T1000 (cell line): Measurements from ENCODE around the gene CFAP97.
"Not testable (repeated sequence)": the region's sequence is repeated elsewhere in the genome, so short reads cannot be mapped to it uniquely, and the experiment has no call there.

Experiments
- DNase-seq: peaks from one replicate; lab custom pipeline; 2025; ENCODE audit warnings: mixed read lengths; lab: John Stamatoyannopoulos, UW

Gene CFAP97

DNA sequence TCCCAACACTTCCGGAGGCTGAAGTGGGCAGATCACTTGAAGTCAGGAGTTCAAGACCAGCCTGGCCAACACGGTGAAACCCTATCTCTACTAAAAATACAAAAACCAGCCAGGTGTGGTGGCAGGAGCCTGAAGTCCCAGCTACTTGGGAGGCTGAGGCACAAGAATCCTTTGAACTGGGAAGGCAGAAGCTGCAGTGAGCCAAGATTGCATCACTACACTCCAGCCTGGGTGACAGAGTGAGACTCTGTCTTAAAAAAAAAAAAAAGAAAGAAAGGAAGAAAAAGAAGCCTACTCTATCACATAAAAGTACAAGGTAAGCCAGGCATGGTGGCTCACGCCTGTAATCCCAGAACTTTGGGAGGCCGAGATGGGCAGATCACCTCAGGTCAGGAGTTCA is 5.6 kb downstream of the CFAP97 start:
- DNase-seq = not testable (repeated sequence)

- DNase-seq = no peak
Measured at GRCh38 chr4:185196437-185196836, 7.4 kb downstream of the CFAP97 start.

- DNase-seq = no peak
Measured at GRCh38 chr4:185194924-185195888, 8.6 kb downstream of the CFAP97 start.

GRCh38 chr4:185192059-185192458 is 11.7 kb downstream of the CFAP97 start:
- DNase-seq = no peak

GRCh38 chr4:185190306-185190856 is 13.4 kb downstream of the CFAP97 start:
- no peak for DNase-seq

DNA sequence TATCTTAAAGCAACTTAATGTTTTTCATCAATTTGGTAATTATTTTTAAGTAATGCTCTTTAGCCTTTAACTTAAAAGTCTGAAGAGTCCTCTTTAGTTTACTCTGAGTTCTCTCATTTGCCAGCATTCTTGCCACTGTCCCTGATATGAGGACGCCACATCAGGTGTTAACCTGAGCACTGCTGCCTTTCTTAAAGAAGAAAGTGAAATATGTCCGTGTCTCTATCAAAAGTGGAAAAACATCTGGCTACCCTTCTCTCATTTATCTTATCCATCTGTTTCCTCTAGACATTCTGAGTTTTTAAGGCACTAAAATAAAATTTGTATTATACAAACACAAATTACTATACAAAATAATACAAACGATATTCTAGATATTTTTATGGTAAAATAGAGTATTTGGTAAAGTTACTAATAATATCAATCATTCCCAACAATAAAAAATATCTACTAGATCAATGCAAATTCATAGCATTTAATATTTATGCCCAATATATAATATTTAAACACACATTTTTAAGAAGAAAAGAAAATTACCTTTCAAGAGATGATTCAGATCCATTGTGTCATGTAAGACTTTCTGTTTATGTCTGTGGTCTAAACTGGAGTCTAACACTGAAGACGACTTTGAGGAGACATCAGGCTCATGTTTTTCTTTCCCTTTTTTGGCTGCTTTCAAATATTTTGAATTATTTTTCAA is 14.0 kb downstream of the CFAP97 start:
- DNase-seq = no peak

- DNase-seq = no peak
Measured at GRCh38 chr4:185186769-185187168, 17.0 kb downstream of the CFAP97 start.

DNA sequence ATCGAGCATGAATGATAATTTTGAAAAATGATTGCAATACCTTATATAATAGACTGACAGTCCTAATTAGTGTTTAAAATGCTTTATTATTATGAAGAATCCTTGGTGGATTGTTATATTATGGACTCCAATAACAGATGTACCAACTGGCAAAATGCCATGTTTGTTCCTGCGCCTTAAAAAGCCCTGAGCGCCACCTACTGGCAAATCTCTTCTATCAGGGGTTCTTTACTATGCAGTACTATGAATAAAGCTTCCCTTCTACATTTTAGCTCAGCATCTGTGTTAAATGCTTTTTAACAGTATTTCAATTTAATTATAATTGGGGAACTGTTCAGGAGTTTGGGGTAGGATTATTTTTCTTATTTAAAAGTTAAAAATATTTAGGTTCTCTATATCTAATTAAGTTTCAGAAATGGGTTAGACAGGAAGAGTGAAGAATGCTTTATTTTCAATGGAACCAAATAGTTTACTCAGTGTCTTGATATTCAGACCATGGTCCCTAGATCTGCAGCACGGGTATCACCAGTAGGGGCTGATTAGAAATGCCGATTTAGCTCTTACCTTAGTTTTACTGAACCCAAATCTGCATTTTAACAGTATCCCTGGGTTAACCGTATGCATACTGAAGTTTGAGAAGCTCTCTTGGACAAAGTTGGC is 20.0 kb downstream of the CFAP97 start:
- no peak for DNase-seq

GRCh38 chr4:185182239-185182638 is 21.6 kb downstream of the CFAP97 start:
- no peak for DNase-seq

- DNase-seq = no peak
Measured at GRCh38 chr4:185179488-185179887, 24.3 kb downstream of the CFAP97 start.

GRCh38 chr4:185171373-185172071 is 32.3 kb downstream of the CFAP97 start:
- DNase-seq = no peak

DNA sequence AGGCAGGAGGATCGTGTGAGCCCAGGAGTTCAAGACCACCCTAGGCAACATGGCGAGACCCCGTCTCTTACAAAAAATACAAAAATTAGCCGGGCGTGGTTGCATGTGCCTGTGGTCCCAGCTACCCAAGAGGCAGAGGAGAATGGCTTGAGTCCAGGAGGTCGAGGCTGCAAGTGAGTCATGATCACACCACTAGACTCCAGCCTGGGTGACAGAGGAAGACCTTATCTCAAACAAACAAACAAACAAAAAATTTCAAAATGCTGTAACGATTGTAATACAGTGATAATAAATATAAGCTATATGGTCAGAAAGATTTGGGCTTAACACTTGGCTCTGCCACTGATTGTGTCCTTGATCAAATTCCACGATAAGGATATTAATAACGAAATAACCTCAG is 36.6 kb downstream of the CFAP97 start:
- DNase-seq = no peak

- no peak for DNase-seq
Measured at GRCh38 chr4:185165605-185166063, 38.2 kb downstream of the CFAP97 start.

- DNase-seq = no peak
Measured at GRCh38 chr4:185151296-185151695, 52.5 kb downstream of the CFAP97 start.

DNA sequence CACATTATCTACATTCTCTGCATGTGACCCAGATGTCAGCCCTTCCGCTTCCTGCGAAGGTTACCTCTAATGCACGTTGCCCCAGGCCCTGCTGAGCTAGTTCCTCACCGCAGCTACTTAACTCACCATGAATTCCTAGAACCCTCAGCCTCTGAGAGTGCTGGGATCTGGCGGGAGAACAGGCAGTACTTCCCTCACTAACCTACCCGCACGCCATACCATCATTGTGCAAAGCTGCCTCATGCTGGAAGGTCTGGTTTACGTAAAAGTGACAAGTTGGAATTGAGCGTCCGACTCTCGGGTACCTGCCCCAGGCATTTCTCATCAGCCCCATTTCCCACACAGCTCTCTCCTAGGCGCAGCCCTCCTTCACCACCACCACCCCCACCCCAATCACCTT is 54.4 kb downstream of the CFAP97 start:
- no peak for DNase-seq

DNA sequence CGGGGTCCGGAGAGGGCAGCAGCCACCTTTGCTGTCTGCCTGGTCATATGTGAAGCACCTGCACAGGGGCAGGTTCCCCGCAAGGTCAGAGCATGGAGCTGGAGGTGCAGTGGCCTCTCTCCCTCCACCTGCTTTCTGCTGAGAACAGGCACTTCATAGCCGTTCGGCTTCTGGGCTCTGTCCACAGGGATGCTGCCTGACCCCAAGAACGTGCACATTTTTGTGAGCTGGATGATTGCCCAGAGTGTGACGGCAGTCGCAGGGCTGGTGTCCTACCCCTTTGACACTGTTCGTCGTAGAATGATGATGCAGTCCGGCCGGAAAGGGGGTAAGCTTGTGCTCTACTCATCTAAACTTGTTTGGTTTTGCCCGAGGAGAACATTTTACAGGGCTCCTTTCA is 58.2 kb downstream of the CFAP97 start:
- DNase-seq = no peak

- DNase-seq = no peak
Measured at GRCh38 chr4:185144601-185145240, 59.1 kb downstream of the CFAP97 start.

DNA sequence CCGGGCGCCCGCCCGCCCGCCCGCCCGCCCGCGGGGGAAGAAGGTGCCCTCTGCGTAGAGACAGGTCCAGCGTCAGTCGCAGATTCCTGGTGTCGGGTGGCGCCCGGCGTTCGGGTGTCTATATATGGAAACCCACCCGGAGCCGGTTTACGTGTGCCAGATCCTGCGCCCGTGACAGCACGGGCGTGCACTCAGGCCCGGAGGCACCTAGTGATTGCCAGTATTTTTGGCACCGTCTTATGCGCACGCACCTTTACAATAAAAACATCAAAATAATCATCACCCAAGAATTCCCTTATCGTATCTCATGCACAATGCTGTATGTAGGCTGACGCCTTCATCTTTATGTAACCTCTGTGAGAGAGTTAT is 60.2 kb downstream of the CFAP97 start:
- no peak for DNase-seq

DNA sequence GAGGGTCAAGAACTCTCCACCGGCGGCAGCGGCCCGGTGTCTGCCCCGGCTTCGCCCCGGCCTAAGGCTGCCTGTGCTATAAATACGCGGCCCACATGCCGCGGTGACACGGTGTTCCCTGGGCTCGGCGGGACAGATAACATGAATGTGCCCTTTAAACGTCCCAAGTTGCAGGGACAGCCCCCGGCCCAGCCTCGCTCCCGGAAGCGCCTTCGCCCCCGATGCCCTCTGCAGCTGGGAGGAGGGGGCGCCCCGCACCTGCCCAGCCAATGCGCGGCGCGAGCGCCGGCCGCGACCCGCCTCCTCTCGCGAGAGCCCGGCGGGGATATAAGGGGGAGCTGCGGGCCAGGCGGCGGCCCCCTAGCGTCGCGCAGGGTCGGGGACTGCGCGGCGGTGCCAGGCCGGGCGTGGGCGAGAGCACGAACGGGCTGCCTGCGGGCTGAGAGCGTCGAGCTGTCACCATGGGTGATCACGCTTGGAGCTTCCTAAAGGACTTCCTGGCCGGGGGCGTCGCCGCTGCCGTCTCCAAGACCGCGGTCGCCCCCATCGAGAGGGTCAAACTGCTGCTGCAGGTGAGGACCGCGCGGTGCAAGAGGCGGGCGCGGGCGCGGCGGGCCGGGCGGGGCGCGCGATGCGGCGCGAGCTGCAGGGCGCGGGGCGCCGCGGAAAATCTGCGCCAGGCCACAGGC is 60.7 kb downstream of the CFAP97 start, which contains the start of gene SLC25A4:
TSS of gene SLC25A4 (plus strand) at position 355 of the 689 bp plus-strand sequence. CDS start at position 462, 107 bp downstream.
- DNase-seq = peak; percentile 22

- no peak for DNase-seq
Measured at GRCh38 chr4:185142564-185142911, 61.3 kb downstream of the CFAP97 start.
